Superior temporal gyrus (tissue), 1 donor: Measurements from ENCODE around the gene PRKCSH.
"Not testable (repeated sequence)": the region's sequence is repeated elsewhere in the genome, so short reads cannot be mapped to it uniquely, and the experiment has no call there.

Experiments
- DNase-seq: peaks from one replicate; pipeline ENCODE4 v3.0.0-alpha.2; 2016; ENCODE audit errors: extremely low spot score

Gene PRKCSH

GRCh38 chr19:11450570-11451326, 15.3 kb downstream of the PRKCSH start:
- DNase-seq: no peak

- no peak for DNase-seq
These were observed 16.0 kb downstream of the PRKCSH start for GRCh38 chr19:11451327-11451870.

- no peak for DNase-seq
These were observed 16.6 kb downstream of the PRKCSH start for GRCh38 chr19:11451871-11452619.

GRCh38 chr19:11452620-11453310, 17.3 kb downstream of the PRKCSH start:
- peak; percentile 35 for DNase-seq

GRCh38 chr19:11453468-11454341, 18.3 kb downstream of the PRKCSH start:
- peak; percentile 11 for DNase-seq

GRCh38 chr19:11455233-11455554, 19.8 kb downstream of the PRKCSH start:
- DNase-seq: not testable (repeated sequence)

GRCh38 chr19:11456659-11457058, 21.2 kb downstream of the PRKCSH start:
- no peak for DNase-seq

- peak; percentile 86 for DNase-seq
These were observed 21.7 kb downstream of the PRKCSH start for GRCh38 chr19:11457115-11457514.

- no peak for DNase-seq
These were observed 22.4 kb downstream of the PRKCSH start for GRCh38 chr19:11457831-11458230.

GRCh38 chr19:11458236-11458900, 22.9 kb downstream of the PRKCSH start:
- DNase-seq: no peak

- not testable (repeated sequence) for DNase-seq
These were observed 23.5 kb downstream of the PRKCSH start for GRCh38 chr19:11458912-11459311.

- no peak for DNase-seq
These were observed 24.8 kb downstream of the PRKCSH start for GRCh38 chr19:11460207-11460606.

GRCh38 chr19:11461453-11461852, 26.0 kb downstream of the PRKCSH start:
- DNase-seq: no peak

- DNase-seq: no peak
These were observed 28.0 kb downstream of the PRKCSH start for GRCh38 chr19:11463391-11463790.

- DNase-seq: no peak
These were observed 29.2 kb downstream of the PRKCSH start for GRCh38 chr19:11464333-11465265.

- DNase-seq: no peak
These were observed 30.2 kb downstream of the PRKCSH start for GRCh38 chr19:11465600-11465999.

GRCh38 chr19:11468266-11468845, 32.9 kb downstream of the PRKCSH start:
- not testable (repeated sequence) for DNase-seq

GRCh38 chr19:11473725-11474124, 38.3 kb downstream of the PRKCSH start:
- no peak for DNase-seq

GRCh38 chr19:11475343-11475742, 39.9 kb downstream of the PRKCSH start:
- DNase-seq: not testable (repeated sequence)
